HG03135 (cell line): ENCODE measurements around the gene HES3.

Experiments used
- ATAC-seq: cut with Tn5 transposase; IDR thresholded peaks from one replicate; pipeline ENCODE4 v1.9.1; 2021; ENCODE audit warnings: mild to moderate bottlenecking, moderate library complexity; ENCODE audit not compliant: unreplicated experiment

HES3 gene

DNA sequence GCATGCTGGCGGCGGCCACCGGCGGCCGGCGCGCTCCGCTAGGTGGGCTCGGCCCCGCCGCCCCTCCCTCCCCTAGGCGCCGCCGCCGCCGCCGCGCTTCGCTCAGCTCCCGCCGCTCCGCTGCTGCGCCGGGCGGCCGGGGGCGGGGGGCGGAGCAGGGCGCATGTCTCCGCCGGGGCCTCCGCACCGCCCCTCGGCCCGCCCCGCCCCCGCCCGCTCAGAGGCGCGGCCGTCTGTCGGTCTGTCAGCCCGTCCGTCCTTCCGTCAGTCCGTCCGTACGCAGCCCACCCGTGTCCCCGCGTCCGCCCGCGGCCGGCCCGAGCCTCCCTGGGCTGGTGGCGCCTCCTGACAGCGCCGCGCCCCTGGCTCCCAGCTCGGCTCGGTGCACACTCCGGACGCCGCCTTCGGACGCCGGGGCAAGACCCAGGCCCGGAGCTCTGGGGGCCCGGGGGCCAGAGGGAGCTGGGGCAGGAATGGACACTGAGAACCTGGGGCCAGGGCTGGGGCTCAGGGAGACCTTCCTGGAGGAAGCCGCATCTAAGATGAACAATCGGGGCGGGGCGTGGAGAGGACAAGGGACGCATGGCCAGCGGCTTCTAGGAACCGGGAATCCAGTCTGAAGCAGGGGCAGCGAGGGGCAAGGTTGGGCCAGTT is 17.1 kb downstream of the HES3 start, which contains the start of gene GPR153:
Gene GPR153, minus strand, starts transcription at position 138 of the 654 bp plus-strand sequence. CDS start 6,193 bp downstream, outside the sequence.
- no peak for ATAC-seq

DNA sequence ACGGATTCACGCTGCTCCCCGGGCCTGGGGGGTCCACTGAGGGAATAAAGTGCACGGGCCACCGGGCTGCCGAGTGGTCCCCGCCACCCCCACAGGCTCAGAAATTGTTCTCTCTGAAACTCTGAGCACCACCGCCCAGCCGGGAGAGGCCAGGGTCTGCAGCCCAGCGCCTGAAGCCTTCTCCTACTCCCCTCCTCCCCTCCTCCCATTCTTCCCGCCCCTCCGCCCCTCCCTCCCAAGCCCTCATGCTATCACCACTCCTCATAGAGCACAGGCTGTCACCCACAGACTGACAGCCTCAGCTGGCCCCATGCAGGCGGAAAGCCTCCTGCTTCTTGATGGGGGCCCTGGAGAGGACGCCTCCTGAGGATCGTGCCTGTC is 17.6 kb downstream of the HES3 start:
- ATAC-seq = no peak

DNA sequence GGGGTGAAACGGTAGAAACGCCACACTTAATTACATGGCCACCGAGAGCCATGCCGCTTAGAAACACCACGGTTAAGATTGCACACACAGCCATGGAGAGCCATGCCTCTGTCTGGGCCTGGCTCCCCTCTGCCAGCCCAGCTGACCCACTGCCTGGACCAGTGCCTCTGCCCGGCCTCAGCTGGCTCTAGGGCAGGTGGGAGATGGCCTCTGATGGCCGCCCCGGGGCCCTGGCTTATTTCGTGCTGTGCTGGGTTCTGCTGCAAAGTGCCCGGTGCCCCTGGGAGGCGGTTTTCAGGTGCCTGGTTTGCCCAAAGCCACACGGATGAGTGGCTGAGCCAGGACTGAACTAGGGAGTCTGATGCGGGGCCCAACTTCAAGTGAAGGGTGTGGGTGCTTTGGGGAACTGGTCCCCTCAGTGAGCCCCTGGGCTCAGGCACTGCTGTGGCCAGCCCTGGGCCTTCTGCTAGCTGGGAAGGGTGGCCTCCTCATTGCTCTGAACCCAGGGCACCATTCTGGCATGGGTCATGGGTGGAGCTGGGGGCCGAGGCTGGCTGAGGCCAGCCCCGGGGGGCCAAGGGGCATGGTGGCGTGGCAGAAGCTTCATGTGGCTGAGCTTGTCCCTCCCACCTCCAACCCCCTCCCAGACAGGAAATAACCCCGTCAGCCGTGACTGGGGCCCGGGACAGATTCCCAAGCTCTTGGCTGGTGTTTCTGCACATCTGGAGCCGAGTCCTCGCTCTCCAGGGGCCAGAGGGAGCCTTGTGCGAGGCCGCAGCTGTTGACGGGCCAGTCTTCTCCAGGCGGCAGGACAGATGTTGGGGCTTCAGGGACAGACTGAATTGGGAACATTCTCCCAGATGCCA is 18.8 kb downstream of the HES3 start:
- ATAC-seq = no peak

- no peak for ATAC-seq
Measured at GRCh38 chr1:6263716-6264115, 19.7 kb downstream of the HES3 start.

DNA sequence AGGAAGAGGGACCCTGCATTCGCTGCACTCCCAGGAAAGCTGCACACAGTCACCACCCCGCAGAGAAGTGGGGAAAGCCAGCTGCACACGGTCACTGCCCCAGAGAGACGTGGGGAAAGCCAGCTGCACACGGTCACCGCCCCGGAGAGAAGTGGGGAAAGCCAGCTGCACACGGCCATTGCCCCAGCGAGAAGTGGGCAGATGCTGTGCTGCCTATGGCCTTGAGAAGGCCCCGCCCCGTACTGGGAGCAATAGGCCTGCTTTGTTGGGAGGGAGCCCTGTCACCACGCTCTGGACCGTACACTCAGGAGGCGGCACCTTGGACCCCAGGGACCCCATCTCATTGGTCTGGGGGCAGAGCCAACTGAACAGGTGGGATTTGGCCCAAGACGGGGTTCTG is 21.2 kb downstream of the HES3 start:
- no peak for ATAC-seq

DNA sequence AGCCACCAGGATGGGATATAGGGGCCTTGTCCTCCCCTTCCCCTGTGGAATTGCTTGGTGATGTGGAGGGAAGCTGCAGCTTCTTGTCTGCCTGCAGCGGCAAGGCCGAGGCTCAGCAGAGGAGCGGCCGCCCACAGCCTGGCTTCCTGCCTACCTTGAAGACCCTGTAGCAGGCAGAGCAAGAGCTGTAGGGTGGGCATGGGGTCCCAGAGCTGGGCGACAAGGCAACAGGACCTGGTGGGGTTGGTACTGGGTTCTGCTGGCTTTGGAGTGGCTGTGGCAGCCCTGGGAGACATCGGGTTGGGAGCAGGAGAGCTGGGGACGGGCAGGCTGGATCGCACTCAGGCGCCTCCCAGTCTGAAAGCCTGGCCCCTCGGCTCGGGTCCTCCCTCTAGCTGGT is 22.7 kb downstream of the HES3 start:
- no peak for ATAC-seq

DNA sequence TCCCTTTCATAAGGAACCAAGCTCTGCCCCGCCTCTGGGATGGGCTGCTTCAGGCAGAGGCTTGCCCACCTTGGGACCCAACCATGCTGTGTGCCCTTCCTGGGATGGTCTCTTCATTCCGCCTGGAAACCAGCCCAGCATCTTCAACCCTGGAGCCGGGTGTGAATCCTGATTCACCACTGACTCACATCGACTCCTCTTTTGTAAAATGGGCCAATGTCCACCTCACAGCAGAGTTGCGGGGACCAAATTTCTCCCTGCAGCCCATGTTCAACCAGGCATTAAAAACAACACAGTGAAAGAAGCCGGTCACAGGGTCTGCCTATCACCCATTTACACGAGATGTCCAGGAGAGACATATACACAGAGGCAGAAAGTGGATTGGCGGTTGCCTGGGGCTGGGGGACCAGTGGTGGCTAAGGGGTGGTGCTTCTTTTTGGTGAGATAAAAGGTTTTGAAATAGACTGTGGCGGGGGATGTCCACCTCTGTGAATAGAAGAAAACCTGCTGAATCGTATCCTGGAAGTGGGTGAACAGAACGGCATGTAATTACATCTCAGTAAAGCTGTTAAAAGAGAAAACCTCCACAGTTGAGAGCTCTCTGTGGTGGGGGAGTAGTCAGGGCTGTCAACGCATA is 23.8 kb downstream of the HES3 start:
- no peak for ATAC-seq

- no peak for ATAC-seq
Measured at GRCh38 chr1:6268415-6268814, 24.4 kb downstream of the HES3 start.

DNA sequence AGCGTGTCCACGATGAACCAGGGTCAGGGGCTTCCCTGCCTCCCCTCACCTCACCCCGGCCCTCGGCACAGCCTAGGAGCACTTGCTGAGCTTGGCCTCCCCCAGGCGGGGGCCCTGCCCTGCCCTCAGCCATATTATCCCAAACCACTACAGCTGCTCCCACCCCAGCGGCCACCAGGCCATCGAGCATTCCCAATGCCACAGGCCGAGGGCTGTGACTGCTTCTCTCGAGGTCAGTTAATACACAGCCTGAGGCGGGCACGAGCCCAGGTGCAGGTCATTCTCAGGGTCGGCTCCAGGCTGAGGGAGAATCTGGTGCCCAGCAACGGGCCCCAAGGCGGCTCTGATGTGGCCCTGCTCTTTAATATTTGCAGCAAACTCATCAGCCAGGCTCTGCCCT is 25.3 kb downstream of the HES3 start:
- ATAC-seq = no peak

GRCh38 chr1:6269720-6270400 is 25.9 kb downstream of the HES3 start:
- ATAC-seq = no peak

DNA sequence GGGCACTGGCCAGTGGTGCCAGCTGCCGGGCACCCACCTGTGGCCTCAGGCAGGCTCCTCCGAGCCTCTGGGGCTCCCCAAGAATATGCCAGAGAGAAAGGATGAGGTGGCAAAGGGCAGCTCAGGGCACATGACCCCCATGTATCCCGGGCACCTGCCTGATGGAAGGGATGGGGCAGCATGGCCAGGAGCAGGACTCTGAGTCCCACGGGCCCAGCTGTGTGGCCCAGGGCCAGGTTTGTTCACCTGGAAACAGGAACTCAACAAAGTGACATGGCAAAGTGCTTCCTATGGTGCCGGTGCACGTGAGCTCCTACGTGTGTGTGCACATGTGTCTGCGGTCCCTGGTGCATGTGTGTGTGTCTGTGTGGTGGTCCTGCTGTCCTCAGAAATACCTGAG is 26.4 kb downstream of the HES3 start:
- no peak for ATAC-seq

DNA sequence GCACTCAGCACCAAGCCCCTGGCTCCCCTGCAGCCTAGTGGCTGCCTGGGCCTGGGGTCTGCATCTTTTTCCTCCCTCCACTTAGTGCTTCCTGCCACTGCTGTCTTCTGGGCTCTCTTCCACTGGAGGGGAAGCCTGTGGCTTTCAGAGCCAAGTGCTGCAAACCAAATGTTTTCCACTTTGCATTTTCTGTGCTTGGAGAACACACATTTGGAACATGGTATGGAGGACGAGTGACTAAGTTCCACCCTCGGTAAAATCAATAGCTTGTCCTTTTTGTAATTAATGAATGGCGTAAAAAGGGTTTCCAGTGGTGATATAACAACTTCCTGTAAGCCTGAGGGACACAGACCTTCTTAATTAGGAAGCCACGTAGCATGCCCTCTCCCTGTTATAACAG is 27.0 kb downstream of the HES3 start:
- no peak for ATAC-seq

GRCh38 chr1:6271554-6271953 is 27.6 kb downstream of the HES3 start:
- ATAC-seq = no peak

DNA sequence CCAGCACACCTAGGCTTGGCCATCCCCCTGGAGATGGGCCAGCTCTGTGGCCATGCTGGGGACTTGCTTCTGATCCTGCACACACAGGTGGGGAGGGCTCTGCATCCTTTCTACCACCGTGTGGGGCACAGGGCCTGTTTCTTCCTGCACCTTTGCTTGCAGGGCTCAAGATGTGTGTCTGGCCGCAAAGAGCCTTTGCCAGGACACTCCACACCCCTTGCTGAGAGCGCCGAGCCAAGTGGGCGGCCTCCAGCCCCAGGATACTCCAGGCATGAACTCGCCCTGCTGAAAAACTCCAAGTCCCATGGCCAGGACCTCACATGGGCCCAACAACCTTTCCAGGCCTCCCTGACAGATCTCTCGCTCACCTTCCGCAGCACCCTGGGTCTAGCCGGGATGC is 28.5 kb downstream of the HES3 start:
- no peak for ATAC-seq

DNA sequence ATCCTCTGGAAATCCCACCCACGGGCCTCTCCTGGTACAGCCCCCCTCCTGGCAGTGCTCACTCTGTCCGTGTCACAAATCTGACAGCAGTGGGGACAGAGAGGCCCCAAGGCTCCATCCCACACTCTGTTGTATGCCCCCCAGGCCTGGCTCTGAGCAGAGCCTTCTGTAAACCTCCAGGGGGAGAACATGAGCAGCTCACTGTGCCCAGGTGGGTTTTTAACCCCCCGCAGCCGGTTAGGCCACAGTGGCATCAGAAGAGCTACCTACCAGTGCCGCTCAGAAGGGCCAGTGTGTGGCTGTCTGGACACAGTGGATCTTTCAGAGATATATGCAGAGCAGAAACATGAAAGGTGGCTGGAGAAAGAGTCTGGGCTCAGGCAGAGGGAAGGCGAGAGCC is 28.9 kb downstream of the HES3 start:
- ATAC-seq = no peak

DNA sequence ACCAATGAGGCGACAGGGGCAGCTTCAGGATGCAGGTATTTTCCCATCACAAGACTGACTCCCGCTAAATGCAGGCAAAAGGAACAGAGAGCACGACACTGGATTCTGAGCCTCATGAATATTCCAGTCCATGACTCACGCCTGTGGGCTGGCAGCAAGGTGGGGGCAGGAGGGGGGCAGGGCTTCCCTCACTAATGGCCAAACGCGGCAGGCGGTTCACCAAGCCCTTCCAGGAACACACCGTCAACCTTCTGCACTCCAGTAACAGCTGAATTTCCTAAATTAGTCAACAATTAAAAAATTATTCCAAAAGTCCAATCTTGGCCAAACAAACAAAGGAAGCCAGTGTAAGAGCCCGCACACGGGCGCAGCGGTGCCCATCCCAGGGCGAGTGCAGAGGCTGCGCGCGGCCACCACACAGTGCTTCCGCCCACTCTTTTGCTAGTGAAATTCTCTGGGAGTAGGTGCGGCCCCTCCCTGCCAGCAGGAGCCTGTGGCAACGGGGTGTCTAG is 29.5 kb downstream of the HES3 start:
- no peak for ATAC-seq

GRCh38 chr1:6274102-6274501 is 30.1 kb downstream of the HES3 start:
- no peak for ATAC-seq

DNA sequence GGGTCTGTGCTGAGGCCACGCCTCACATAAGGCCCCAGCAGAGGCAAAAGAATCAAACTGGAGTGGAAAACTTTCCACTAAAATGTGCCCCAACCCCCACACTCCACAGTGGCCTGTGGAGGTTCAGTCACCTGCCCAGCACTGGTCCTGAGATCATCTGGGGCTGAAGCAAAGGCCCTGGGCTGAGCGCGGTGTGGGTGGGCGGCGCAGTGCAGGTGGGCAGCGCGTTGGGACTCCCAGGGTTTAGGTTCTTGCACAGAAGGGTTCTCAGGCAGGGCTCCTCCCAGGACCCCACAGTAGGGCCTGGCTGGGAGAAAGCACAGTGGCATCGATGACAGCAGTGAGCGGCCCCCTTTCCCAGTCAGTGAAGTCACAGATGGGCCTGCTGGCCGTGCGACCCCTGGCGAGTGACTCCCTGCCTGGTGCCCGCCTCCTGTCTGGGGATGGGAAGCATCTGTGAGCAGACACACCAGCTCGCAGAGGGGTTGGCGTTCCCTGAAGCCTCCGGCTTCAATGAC is 30.7 kb downstream of the HES3 start:
- no peak for ATAC-seq

GRCh38 chr1:6275826-6276782 is 32.1 kb downstream of the HES3 start:
- no peak for ATAC-seq
